ENCODE measurements around the gene LILRA6.

DNA sequence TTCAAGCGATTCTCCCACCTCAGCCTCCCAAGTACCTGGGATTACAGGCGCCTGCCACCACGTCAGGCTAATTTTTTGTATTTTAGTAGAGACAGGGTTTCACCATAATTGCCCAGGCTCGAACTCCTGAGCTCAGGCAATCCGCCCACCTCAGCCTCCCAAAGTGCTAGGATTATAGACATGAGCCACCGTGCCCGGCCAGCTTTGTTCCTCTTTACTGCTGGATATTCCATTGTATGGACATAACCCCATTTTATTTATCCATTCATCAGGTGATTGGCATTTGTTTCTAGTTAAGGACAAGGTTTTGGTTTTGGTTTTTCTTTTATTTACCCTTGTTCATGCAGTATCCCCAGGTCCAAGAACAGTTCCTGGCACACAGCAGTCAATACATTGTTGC is 46.1 kb downstream of the LILRA6 start:
- TF ChIP-seq POLR2AphosphoS5 (IDR thresholded peaks at IDR 0.05; ENCODE audit: insufficient read depth in 1 of 2, low read depth in 1 of 2) (no peak), POLR2A (IDR thresholded peaks at IDR 0.05) (no peak)
- TF ChIP-seq, protein P1, sequence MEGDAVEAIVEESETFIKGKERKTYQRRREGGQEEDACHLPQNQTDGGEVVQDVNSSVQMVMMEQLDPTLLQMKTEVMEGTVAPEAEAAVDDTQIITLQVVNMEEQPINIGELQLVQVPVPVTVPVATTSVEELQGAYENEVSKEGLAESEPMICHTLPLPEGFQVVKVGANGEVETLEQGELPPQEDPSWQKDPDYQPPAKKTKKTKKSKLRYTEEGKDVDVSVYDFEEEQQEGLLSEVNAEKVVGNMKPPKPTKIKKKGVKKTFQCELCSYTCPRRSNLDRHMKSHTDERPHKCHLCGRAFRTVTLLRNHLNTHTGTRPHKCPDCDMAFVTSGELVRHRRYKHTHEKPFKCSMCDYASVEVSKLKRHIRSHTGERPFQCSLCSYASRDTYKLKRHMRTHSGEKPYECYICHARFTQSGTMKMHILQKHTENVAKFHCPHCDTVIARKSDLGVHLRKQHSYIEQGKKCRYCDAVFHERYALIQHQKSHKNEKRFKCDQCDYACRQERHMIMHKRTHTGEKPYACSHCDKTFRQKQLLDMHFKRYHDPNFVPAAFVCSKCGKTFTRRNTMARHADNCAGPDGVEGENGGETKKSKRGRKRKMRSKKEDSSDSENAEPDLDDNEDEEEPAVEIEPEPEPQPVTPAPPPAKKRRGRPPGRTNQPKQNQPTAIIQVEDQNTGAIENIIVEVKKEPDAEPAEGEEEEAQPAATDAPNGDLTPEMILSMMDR (IDR thresholded peaks at IDR 0.05) = no peak

Data from vagina (tissue), 2 donors.